T-cell (primary cell): ENCODE results near the gene TSGA10IP. TPM values are rescaled to one million over a fixed set of nuclear protein-coding genes. Genes with fewer than 3 reads are reported as not detected.

ENCODE experiments used
- ATAC-seq, 4 experiments: fragments of 200-7000 bp in 3 of 4; fragments of 150-1000 bp in 1 of 4; cut with Tn5 transposase; replicated peaks in 1 of 4; 1 replicate in 3 of 4; 2 replicates in 1 of 4; pipeline ENCODE4 v1.10.0; 2021; ENCODE audit warnings: moderate library complexity in 3 of 4, mild to moderate bottlenecking in 2 of 4, moderate number of reproducible peaks in 1 of 4
- CTCF ChIA-PET, 2 donors: fragments of 300-600 bp; sonication (Branson Sonifier 250); formaldehyde crosslinking; loops; one replicate each; lab custom pipeline; 2022; ENCODE audit warnings: antibody characterized with exemption in 2 of 2; lab: Charles Lee
- POLR2A ChIA-PET, 2 donors: fragments of 300-600 bp; sonication (Branson Sonifier 250); formaldehyde crosslinking; loops; one replicate each; lab custom pipeline; 2022; ENCODE audit warnings: antibody characterized with exemption in 2 of 2; lab: Charles Lee
- DNase-seq, 35 experiments: peaks; one replicate each; pipeline versions ENCODE4 v3.0.0 to v3.0.0-alpha.2; 2013 to 2023
- H3K27ac ChIP-seq: one replicate; pipeline ENCODE4 v1.5.1; 2013; ENCODE audit warnings: low read length
- H3K27me3 ChIP-seq, 2 experiments: replicated peaks in 1 of 2; 1 replicate in 1 of 2; 2 replicates in 1 of 2; pipeline versions ENCODE4 v1.6.1 to v1.7.0; 2013; ENCODE audit warnings: low read length in 1 of 2, mixed read lengths in 1 of 2; ENCODE audit not compliant: control insufficient read depth in 2 of 2, insufficient read depth in 2 of 2; ENCODE audit errors: extremely low read depth in 1 of 2
- H3K36me3 ChIP-seq, 2 donors: 1 replicate in 1 of 2; 2 replicates in 1 of 2; pipeline versions ENCODE4 v1.6.1 to v1.7.0; 2013; ENCODE audit warnings: low read length in 1 of 2; ENCODE audit not compliant: control insufficient read depth in 2 of 2, insufficient read depth in 1 of 2; ENCODE audit errors: extremely low read depth in 1 of 2
- H3K4me1 ChIP-seq, 2 experiments: 1 replicate in 1 of 2; 2 replicates in 1 of 2; pipeline versions ENCODE4 v1.6.1 to v1.7.0; 2013; ENCODE audit warnings: low read length in 2 of 2, mixed read lengths in 1 of 2; ENCODE audit not compliant: insufficient read depth in 2 of 2, control insufficient read depth in 1 of 2; ENCODE audit errors: extremely low read depth in 1 of 2
- H3K4me3 ChIP-seq, 2 donors: 1 replicate in 1 of 2; 2 replicates in 1 of 2; pipeline versions ENCODE4 v1.5.1 to v1.7.0; 2013; ENCODE audit warnings: mild to moderate bottlenecking in 2 of 2, low read length in 1 of 2, moderate library complexity in 1 of 2; ENCODE audit not compliant: control insufficient read depth in 1 of 2; ENCODE audit errors: extremely low read depth in 1 of 2
- H3K9me3 ChIP-seq: 2 replicates; pipeline ENCODE4 v1.7.0; 2013
- H3K27ac Mint-ChIP-seq, 2 donors: one replicate each; pipeline ENCODE4 v1.8.0; 2020 to 2021; ENCODE audit warnings: mild to moderate bottlenecking in 2 of 2, mixed read lengths in 2 of 2
- H3K27me3 Mint-ChIP-seq, 2 donors: one replicate each; pipeline ENCODE4 v1.8.0; 2021 to 2022; ENCODE audit warnings: mixed read lengths in 2 of 2
- H3K36me3 Mint-ChIP-seq: one replicate; pipeline ENCODE4 v1.8.0; 2021; ENCODE audit warnings: mixed read lengths
- H3K4me1 Mint-ChIP-seq, 3 donors: one replicate each; pipeline ENCODE4 v1.8.0; 2020 to 2022; ENCODE audit warnings: mixed read lengths in 3 of 3, mild to moderate bottlenecking in 1 of 3
- H3K4me3 Mint-ChIP-seq, 3 donors: one replicate each; pipeline ENCODE4 v1.8.0; 2020 to 2022; ENCODE audit warnings: mild to moderate bottlenecking in 3 of 3, mixed read lengths in 3 of 3, moderate library complexity in 3 of 3
- H3K9me3 Mint-ChIP-seq, 3 donors: one replicate each; pipeline ENCODE4 v1.8.0; 2020 to 2022; ENCODE audit warnings: mixed read lengths in 3 of 3
- WGBS: methylation state at CpG from one replicate; pipeline ENCODE4 v1.1.5; 2013; ENCODE audit warnings: missing lambda C conversion rate; ENCODE audit not compliant: insufficient coverage; 5-methylcytosine and 5-hydroxymethylcytosine counted together
- total RNA-seq, 35 experiments: library from RNA in 6 of 35; stranded (reverse) in 6 of 35; fragments of 120-200 nt in 1 of 35; gene quantifications; one replicate each; pipeline versions ENCODE4 v1.2.1 to v1.2.4 and lab custom pipeline; 2013 to 2026

TSGA10IP gene
- total RNA-seq, 5 donors from 2014 or later (not counting 1 experiment from before 2014, with no cell fraction given) = not detected

GRCh38 chr11:65968600-65969482, 23.6 kb downstream of the TSGA10IP start:
- Histone ChIP-seq H3K9me3 (no peaks in the 10 kb centered on the region), H3K4me3 (no peak overlapping the region), H3K4me1 (peaks cover 0 to 4% of the 10 kb centered on the region in 2 experiments), H3K36me3 (peaks cover 31 to 79% of the 10 kb centered on the region in 2 donors), H3K27ac (no peak overlapping the region), H3K27me3 (no peaks in the 10 kb centered on the region)
- Mint-ChIP-seq H3K9me3 (no peaks in the 10 kb centered on the region), H3K4me1 (peaks cover 15 to 20% (median 17%) of the 10 kb centered on the region in 3 donors), H3K27me3 (no peaks in the 10 kb centered on the region), H3K36me3 (peaks cover 50% of the 10 kb centered on the region), H3K4me3 (no peak overlapping the region), H3K27ac (no peak overlapping the region)
- ATAC-seq (no peak), DNase-seq (no peak)
- WGBS = 93% methylated on average over 10 of the region's 15 CpGs
- POLR2A ChIA-PET = interaction anchor here in 1 of 2 donors (0.7 kb wide), 1 partner anchor 623 kb away, joined by 3 read pairs; no protein-coding TSS in a partner anchor
- CTCF ChIA-PET = no interaction called here

GRCh38 chr11:65972116-65972515, 26.8 kb downstream of the TSGA10IP start:
- ChIA-PET POLR2A (interaction anchor here in 1 of 2 donors (0.6 kb wide), 1 partner anchor 103 kb away, joined by 4 read pairs; no protein-coding TSS in a partner anchor), CTCF (interaction anchor here in 1 of 2 donors (0.7 kb wide), 1 partner anchor 139 kb away, joined by 4 read pairs; no protein-coding TSS in a partner anchor)
- no peak for ATAC-seq
- no peak for DNase-seq
- WGBS = no CpG with 5 or more reads among the region's 8 CpGs
- Mint-ChIP-seq H3K4me3 (no peak overlapping the region), H3K36me3 (peaks cover 44% of the 10 kb centered on the region), H3K27ac (peak overlapping the region in 1 of 2 donors; percentile 28), H3K9me3 (no peaks in the 10 kb centered on the region), H3K27me3 (no peaks in the 10 kb centered on the region), H3K4me1 (peaks cover 6 to 16% (median 11%) of the 10 kb centered on the region in 3 donors)
- Histone ChIP-seq H3K27ac (no peak overlapping the region), H3K36me3 (peaks cover 24 to 60% of the 10 kb centered on the region in 2 donors), H3K4me3 (no peak overlapping the region), H3K27me3 (no peaks in the 10 kb centered on the region), H3K4me1 (peaks cover 0 to 2% of the 10 kb centered on the region in 2 experiments), H3K9me3 (no peaks in the 10 kb centered on the region)

- H3K36me3 Mint-ChIP-seq = peaks cover 42% of the 10 kb centered on the region
- H3K9me3 Mint-ChIP-seq = no peaks in the 10 kb centered on the region
These were observed 28.3 kb downstream of the TSGA10IP start for GRCh38 chr11:65973439-65974110.

GRCh38 chr11:65975771-65976170, 30.5 kb downstream of the TSGA10IP start:
- no peak overlapping the region for H3K4me3 ChIP-seq
- no peaks in the 10 kb centered on the region for H3K27me3 Mint-ChIP-seq
- H3K4me3 Mint-ChIP-seq = no peak overlapping the region
- H3K36me3 ChIP-seq = peaks cover 23 to 48% of the 10 kb centered on the region in 2 donors
- no peak for ATAC-seq
- H3K27ac ChIP-seq = no peak overlapping the region
- peaks cover 35% of the 10 kb centered on the region for H3K36me3 Mint-ChIP-seq
- peaks cover 0 to 6% (median 0%) of the 10 kb centered on the region in 3 donors for H3K4me1 Mint-ChIP-seq
- H3K27me3 ChIP-seq = no peaks in the 10 kb centered on the region
- DNase-seq = no peak
- H3K4me1 ChIP-seq = no peaks in the 10 kb centered on the region
- no peaks in the 10 kb centered on the region for H3K9me3 Mint-ChIP-seq
- whole genome bisulfite sequencing = 95% methylated on average over 8 of the region's 9 CpGs
- no peak overlapping the region for H3K27ac Mint-ChIP-seq
- no peaks in the 10 kb centered on the region for H3K9me3 ChIP-seq
- ChIA-PET POLR2A (interaction anchor here in 1 of 2 donors (0.6 kb wide), 1 partner anchor 144 kb away, joined by 10 read pairs; no protein-coding TSS in a partner anchor), CTCF (no interaction called here)

More at GRCh38 chr11:65973439-65974110, 28.3 kb downstream of the TSGA10IP start:
- peak overlapping the region in 1 of 2 donors; percentile 11 for H3K27ac Mint-ChIP-seq
- no peaks in the 10 kb centered on the region for H3K27me3 Mint-ChIP-seq
- H3K4me3 ChIP-seq = no peak overlapping the region
- H3K36me3 ChIP-seq = peaks cover 30 to 59% of the 10 kb centered on the region in 2 donors
- 91% methylated on average over 10 of the region's 13 CpGs for WGBS
- H3K4me1 ChIP-seq = peaks cover 0 to 2% of the 10 kb centered on the region in 2 experiments
- H3K4me1 Mint-ChIP-seq = peaks cover 5 to 14% (median 6%) of the 10 kb centered on the region in 3 donors
- H3K4me3 Mint-ChIP-seq = no peak overlapping the region
- POLR2A ChIA-PET = interaction anchor here (0.6 to 0.7 kb wide), 2 partner anchors 95 to 160 kb away, joined by 3 to 7 read pairs; no protein-coding TSS in a partner anchor
- H3K27me3 ChIP-seq = no peaks in the 10 kb centered on the region
- no peaks in the 10 kb centered on the region for H3K9me3 ChIP-seq
- CTCF ChIA-PET = interaction anchor here (0.6 kb wide), 3 partner anchors 22 to 1456 kb away, joined by 3 to 7 read pairs (median 3); no protein-coding TSS in a partner anchor
- no peak overlapping the region for H3K27ac ChIP-seq
- DNase-seq = no peak
- ATAC-seq = no peak

- ATAC-seq (no peak), DNase-seq (no peak)
- Histone ChIP-seq H3K9me3 (no peaks in the 10 kb centered on the region), H3K27me3 (no peaks in the 10 kb centered on the region), H3K4me1 (no peaks in the 10 kb centered on the region), H3K36me3 (peaks cover 23 to 47% of the 10 kb centered on the region in 2 donors), H3K4me3 (no peak overlapping the region), H3K27ac (no peak overlapping the region)
- Mint-ChIP-seq H3K4me3 (no peak overlapping the region), H3K36me3 (peaks cover 35% of the 10 kb centered on the region), H3K27ac (no peak overlapping the region), H3K9me3 (no peaks in the 10 kb centered on the region), H3K4me1 (peaks cover 0 to 6% (median 0%) of the 10 kb centered on the region in 3 donors), H3K27me3 (no peaks in the 10 kb centered on the region)
- ChIA-PET POLR2A (no interaction called here), CTCF (no interaction called here)
- 92% methylated on average over 28 of the region's 43 CpGs for WGBS
These were observed 31.2 kb downstream of the TSGA10IP start for GRCh38 chr11:65976216-65977176.
